Measurements from ENCODE around the gene FXYD1.
"Not testable (repeated sequence)": the region's sequence is repeated elsewhere in the genome, so short reads cannot be mapped to it uniquely, and the experiment has no call there.

The FXYD1 gene

GRCh38 chr19:35125270-35125717 is 13.3 kb upstream of the FXYD1 start:
- no peak for DNase-seq (ENCODE audit: low spot score)

- DNase-seq (ENCODE audit: low spot score): no peak
Observed at GRCh38 chr19:35125749-35126623, 12.6 kb upstream of the FXYD1 start.

- DNase-seq (ENCODE audit: low spot score): no peak
Observed at GRCh38 chr19:35126624-35126959, 12.0 kb upstream of the FXYD1 start.

GRCh38 chr19:35127871-35128270 is 10.8 kb upstream of the FXYD1 start:
- no peak for DNase-seq (ENCODE audit: low spot score)

- DNase-seq (ENCODE audit: low spot score): no peak
Observed at GRCh38 chr19:35128398-35129057, 10.1 kb upstream of the FXYD1 start.

DNA sequence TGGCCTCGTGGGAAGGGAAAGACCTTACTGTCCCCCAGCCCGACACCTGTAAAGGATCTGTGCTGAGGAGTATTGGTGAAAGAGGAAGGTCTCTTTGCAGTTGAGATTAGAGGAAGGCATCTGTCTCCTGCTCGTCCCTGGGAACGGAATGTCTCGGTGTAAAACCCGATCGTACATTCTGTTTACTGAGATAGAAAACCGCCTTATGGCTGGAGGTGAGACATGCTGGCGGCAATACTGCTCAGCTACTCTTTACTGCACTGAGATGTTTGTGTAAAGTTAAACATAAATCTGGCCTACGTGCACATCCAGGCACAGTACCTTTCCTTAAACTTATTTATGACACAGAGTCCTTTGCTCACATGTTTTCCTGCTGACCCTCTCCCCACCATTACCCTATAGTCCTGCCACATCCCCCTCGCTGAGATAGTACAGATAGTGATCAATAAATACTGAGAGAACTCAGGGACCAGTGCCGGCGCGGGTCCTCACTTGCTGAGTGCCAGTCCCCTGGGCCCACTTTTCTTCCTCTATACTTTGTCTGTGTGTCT is 8.8 kb upstream of the FXYD1 start:
- not testable (repeated sequence) for DNase-seq (ENCODE audit: low spot score)

DNA sequence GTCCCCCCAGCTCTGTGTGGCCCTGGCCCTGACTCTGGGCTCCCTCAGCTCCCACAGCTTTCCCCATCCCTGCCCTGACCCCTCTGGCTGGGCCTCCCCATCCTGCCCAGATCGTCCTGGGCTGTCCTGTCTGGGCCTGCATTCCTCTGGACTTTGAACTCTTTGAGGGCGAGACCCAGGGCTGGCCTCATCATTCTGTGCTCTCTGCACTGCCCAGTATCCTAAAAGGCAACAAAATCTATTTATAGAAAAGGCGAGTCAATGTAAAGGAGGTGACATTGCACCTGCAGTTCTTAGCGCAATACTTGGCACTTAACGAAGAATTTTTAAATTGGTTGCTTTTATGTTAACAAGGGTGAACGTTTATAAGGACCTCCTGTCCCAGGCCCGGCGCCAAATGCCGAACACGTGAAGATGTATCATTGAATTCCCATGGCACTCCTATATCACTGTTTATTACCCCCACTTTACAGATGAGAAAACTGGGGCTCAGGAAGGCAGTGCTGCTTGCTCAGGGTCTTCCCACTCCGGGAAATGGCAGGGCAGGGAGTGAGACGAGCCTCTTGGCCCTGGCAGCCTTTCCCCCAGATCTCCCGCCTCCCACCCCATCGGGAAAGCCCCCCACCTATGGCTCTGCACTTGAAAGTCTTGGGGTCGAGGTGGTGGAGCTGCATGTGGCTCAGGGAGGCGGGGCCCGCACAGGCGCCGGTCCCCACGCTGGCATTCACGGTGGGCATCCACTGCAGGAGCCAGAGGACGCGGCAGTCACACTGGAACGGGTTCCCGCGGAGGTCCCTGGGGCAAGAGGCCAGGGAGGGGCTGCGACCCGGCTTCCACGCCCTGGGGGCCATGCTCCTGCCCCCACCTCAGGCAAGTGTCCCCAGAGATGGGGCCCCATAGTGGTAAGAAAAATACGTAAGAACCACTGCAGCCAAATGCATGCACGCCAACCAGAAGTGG is 7.6 kb upstream of the FXYD1 start:
- no peak for DNase-seq (ENCODE audit: low spot score)

DNA sequence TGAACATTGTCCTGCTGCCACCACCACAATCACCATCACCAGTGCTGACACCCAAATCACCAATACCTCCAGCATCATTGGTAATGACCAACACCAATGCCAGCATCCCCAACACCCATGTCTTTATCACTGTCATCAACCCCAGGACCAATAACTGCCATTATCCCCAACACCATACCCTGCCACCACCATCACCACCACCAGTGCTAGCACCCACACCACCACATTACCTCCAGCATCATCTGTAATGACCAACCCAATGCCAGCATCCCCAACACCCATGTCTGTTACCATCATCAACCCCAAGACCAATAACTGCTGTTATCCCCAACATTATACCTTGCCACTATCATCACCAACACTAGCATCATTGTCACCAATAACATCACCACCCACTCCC is 6.4 kb upstream of the FXYD1 start:
- no peak for DNase-seq (ENCODE audit: low spot score)

DNA sequence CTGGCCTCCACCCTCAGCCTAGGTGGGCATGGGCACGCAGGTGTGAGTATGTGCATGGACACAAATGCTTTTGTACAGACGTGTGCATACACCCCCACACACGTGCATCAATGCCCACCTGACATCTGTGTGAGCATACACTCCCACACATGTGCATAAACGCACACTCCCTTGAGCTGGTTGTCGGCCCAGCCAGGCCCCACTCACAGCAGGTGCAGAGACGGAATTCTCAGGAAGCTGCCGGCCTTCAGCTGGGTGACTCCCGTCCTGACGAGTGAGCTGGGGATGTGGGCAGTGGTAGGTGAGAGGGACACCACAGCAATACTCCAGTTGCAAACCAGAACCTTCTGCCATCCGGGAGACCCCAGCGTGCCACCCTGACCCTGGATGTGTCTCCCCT is 4.8 kb upstream of the FXYD1 start:
- DNase-seq (ENCODE audit: low spot score): no peak

DNA sequence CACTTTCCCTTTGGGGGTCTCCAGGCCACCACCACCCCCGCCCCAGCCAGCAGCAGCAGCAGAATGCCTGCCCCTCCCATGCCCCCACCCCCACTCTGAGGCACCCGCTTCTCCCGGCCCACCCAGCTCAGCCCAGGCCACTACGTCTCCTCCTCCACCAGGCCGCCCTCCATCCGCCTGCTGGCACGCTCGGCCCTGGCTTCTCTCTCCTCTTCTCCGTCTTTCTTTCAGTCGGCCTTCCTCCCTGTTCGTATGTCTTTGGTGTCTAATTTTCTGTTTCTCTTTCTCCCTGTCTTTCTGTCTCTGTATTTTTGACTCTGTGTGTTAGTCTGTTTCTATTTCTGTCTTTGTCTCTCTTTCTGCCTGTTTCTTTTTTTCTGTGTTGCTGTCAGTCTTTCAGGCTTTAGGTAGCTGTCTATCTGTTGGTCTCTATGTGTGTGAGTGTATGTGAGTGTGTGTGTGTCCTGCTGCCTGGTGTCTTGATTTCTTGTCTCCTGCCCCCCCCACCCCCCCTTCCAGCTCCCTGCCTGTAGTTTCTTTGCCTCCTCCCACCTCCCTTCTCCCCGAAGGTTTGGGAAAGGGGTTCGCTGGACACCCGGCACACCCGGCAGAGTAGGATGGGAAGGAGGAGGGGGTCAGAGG is 3.9 kb upstream of the FXYD1 start, which contains the start of gene LGI4:
Gene LGI4 (minus strand): TSS at position 459 of the 642 bp plus-strand sequence. CDS start 379 bp downstream, at position 80.
- no peak for DNase-seq (ENCODE audit: low spot score)

DNA sequence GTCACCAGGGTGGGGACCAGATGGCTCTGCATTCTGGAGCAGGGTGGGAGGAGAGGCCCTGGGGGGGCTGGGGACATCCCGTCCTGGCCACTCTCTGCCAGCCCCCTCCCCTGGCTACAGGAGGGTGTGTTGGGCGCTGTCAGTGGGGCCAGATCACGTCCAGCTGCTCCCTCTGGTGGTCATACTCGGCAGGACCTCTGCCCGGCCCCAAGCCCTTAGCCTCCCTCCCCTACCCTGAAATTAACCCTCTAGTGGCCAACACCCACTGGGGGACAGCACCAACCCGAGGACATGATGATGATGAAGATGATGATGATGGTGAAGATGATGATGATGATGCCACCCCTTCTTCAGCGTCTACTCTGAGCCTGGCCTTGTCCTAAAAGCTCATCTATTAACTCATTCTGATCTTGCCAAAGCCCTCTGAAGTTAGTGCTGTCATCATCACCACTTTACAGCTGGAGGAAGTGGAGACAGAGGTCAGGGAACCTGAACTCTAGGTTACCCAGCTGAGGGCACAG is 3.2 kb upstream of the FXYD1 start:
- DNase-seq (ENCODE audit: low spot score): peak; percentile 65

GRCh38 chr19:35136231-35136630 is 2.4 kb upstream of the FXYD1 start:
- DNase-seq (ENCODE audit: low spot score): no peak

DNA sequence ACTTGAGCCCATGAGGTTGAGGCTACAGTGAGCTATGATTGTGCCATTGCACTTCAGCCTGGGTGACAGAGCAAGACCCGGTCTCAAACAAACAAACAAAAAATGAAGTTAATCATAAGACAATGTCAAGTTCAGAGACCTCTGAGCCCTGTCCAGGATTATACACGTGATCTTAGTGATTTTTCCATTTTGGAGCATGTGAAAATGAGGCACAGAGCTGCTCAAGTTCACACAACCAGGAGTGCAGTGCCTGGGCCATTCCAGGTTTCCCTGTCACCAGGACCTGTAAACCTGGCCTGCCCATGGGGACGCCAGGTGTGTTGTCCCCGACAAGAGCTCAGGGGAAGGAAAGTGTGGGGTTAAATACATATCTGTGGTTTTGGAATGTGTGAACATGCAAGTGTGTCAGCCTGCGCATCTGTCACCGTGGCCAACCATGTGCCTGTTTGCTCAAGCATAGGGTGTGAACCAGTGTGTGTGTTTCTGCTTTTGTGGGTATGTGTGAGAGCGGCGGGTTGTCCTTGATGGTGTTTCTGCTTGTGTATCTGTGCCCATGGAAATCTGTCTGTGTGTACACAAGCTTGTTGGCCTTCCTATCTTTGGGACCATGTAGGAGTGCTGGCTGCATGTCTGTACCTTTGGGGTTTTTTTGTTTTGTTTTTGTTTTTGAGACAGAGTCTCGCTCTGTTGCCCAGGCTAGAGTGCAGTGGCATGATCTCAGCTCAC is 1.5 kb upstream of the FXYD1 start:
- no peak for DNase-seq (ENCODE audit: low spot score)

DNA sequence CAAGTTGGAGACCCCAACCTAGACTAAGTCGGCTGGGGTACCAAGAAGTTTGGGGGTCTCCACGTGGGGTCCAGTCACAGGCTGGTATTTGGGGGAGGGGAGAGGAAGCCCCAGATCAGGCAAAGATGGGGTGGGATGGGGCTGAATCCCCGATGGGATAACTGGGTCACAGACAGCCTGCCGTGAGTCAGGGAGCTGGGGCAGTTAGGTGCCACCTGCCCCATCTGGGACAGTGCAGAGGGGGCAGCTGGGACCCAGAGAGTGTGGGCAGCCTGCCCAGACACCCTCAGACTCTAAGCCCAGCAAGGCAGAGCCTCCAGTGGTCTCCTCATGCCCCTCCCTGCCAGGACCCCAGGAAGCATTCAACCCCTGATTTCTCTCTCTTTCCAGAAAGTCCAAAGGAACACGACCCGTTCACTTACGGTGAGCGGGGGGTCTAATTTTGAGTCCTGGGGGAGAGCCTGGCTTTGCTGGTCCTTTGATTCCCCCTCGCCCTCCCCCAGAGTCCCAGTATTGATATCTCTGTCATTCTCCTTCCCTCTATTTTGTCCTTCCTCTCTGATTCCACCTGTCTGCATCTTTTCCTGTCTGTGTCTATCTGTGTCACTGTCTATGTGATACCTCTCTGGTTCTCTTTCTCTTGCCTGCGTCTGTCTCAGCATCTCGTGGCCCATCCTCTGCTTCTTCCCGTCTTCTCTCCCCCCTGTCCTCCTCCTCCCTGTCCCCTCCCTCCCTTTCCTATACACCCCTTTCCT is 1.8 kb downstream of the FXYD1 start:
- no peak for DNase-seq (ENCODE audit: low spot score)

DNA sequence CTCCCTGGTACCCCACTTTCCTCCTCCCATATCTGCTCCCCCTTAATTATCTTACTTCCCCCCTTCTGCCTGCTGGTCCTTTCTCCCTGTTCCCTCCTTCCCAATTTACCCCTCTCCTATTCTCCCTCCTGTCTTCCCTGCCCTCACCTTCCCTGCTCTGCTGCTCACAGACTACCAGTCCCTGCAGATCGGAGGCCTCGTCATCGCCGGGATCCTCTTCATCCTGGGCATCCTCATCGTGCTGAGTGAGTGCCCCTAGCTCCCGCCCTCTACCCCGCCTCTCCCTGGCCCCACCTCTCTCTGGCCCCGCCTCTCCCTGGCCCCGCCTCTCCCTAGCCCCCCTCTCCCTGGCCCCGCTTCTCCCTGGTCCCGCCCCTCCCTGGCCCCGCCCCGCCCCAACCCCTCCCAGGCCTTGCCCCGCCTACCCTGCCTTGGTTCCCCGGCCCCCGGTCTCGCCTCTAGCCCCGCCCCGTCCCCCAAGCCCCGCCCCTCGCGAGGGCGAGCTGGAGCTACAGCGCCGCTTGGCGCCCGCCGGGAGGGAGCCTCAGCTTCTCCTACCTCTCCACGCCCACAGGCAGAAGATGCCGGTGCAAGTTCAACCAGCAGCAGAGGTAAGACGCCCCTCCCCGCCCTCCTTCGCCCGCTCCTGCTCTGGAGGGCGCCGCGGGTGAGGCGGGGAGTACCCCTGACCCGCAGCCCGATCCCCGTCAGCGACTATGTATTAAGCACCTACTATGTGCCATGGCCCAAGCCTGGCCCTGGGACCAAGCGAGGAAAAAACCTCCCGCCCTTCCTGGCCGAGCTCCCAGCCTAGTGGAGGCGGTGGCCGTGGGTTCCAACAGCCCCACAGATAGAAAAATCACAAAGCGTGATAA is 2.6 kb downstream of the FXYD1 start:
- peak; percentile 95 for DNase-seq (ENCODE audit: low spot score)

GRCh38 chr19:35141837-35142605 is 3.4 kb downstream of the FXYD1 start:
- DNase-seq (ENCODE audit: low spot score): peak; percentile 40

- peak; percentile 83 for DNase-seq (ENCODE audit: low spot score)
Observed at GRCh38 chr19:35142606-35143230, 4.1 kb downstream of the FXYD1 start.
